Measurements from ENCODE around the gene TRPV5.

TRPV5 gene

GRCh38 chr7:142914121-142914520 lies 19.4 kb downstream of the TRPV5 start:
- DNase-seq (ENCODE audit: low read depth) = no peak

GRCh38 chr7:142913566-142913965 lies 20.0 kb downstream of the TRPV5 start:
- no peak overlapping the region for H3K4me3 ChIP-seq (ENCODE audit: low read depth, low read length)

More at GRCh38 chr7:142914121-142914520, 19.4 kb downstream of the TRPV5 start:
- no peak overlapping the region for H3K4me3 ChIP-seq (ENCODE audit: low read depth, low read length)
- TF ChIP-seq CTCF (IDR thresholded peaks at IDR 0.05; ENCODE audit: low read depth, low read length, missing control alignments) = no peak

GRCh38 chr7:142913051-142913450 lies 20.5 kb downstream of the TRPV5 start:
- no peak for DNase-seq (ENCODE audit: low read depth)
- TF ChIP-seq CTCF (IDR thresholded peaks at IDR 0.05; ENCODE audit: low read depth, low read length, missing control alignments) = no peak
- no peak overlapping the region for H3K4me3 ChIP-seq (ENCODE audit: low read depth, low read length)

More at GRCh38 chr7:142913566-142913965, 20.0 kb downstream of the TRPV5 start:
- no peak for DNase-seq (ENCODE audit: low read depth)
- no peak for TF ChIP-seq CTCF (IDR thresholded peaks at IDR 0.05; ENCODE audit: low read depth, low read length, missing control alignments)

- no peak overlapping the region for H3K4me3 ChIP-seq (ENCODE audit: low read depth, low read length)
- no peak for TF ChIP-seq CTCF (IDR thresholded peaks at IDR 0.05; ENCODE audit: low read depth, low read length, missing control alignments)
- DNase-seq (ENCODE audit: low read depth) = no peak
Observed at GRCh38 chr7:142910481-142910880, 23.1 kb downstream of the TRPV5 start.

GRCh38 chr7:142910031-142910433 lies 23.5 kb downstream of the TRPV5 start:
- no peak for TF ChIP-seq CTCF (IDR thresholded peaks at IDR 0.05; ENCODE audit: low read depth, low read length, missing control alignments)
- no peak for DNase-seq (ENCODE audit: low read depth)
- H3K4me3 ChIP-seq (ENCODE audit: low read depth, low read length) = no peak overlapping the region

- no peak overlapping the region for H3K4me3 ChIP-seq (ENCODE audit: low read depth, low read length)
- DNase-seq (ENCODE audit: low read depth) = no peak
- peak; percentile 55 for TF ChIP-seq CTCF (IDR thresholded peaks at IDR 0.05; ENCODE audit: low read depth, low read length, missing control alignments)
Observed at GRCh38 chr7:142908921-142909890, 24.3 kb downstream of the TRPV5 start.
